ENCODE data around the gene HDAC5. TPM values are rescaled to one million over a fixed set of nuclear protein-coding genes. Genes with fewer than 3 reads are reported as not detected.

HDAC5 gene
- total and polyA plus RNA-seq, 2 donors (not counting 1 experiment from before 2014, with no cell fraction given), result 31.3 to 125 TPM

- peaks cover 3% of the 10 kb centered on the region for H3K4me1 ChIP-seq (ENCODE audit: control insufficient read depth, extremely low read depth, insufficient read depth, low read length)
- H3K4me3 ChIP-seq (replicated peaks in 1 of 4; ENCODE audit: control extremely low read depth in 1 of 4, insufficient read depth in 1 of 4, low read depth in 3 of 4, low read length in 4 of 4), result no peak overlapping the region
- no peaks in the 10 kb centered on the region for H4K20me1 ChIP-seq (ENCODE audit: control insufficient read depth, extremely low read depth, insufficient read depth, low read length)
- peaks cover 3% of the 10 kb centered on the region for H3K36me3 ChIP-seq (ENCODE audit: control insufficient read depth, insufficient read depth, low read length)
- no peak for DNase-seq (ENCODE audit: low read depth in 2 of 2)
- H3K4me2 ChIP-seq (ENCODE audit: extremely low read depth, insufficient read depth, low read length), result no peak overlapping the region
- H3K27ac ChIP-seq (ENCODE audit: insufficient read depth, low read length), result no peak overlapping the region
- H2AFZ ChIP-seq (ENCODE audit: low read length), result no peak overlapping the region
- TF ChIP-seq CTCF (conservative IDR thresholded peaks at IDR 0.05 in 1 of 2, IDR thresholded peaks at IDR 0.05 in 1 of 2; ENCODE audit: low read depth in 1 of 2, low read length in 2 of 2) (no peak), EZH2 (IDR thresholded peaks at IDR 0.05; ENCODE audit: low read length, missing control alignments) (no peak)
- H3K9ac ChIP-seq (ENCODE audit: insufficient read depth, low read length), result no peak overlapping the region
- H3K79me2 ChIP-seq (ENCODE audit: control insufficient read depth, insufficient read depth, low read length), result peaks cover 3% of the 10 kb centered on the region
- H3K9me3 ChIP-seq (ENCODE audit: control insufficient read depth, insufficient read depth, low read depth, low read length), result no peaks in the 10 kb centered on the region
- H3K27me3 ChIP-seq (ENCODE audit: control insufficient read depth, insufficient read depth, low read length), result no peaks in the 10 kb centered on the region
These were observed 3.6 kb downstream of the HDAC5 start for GRCh38 chr17:44119798-44120197.

DNA sequence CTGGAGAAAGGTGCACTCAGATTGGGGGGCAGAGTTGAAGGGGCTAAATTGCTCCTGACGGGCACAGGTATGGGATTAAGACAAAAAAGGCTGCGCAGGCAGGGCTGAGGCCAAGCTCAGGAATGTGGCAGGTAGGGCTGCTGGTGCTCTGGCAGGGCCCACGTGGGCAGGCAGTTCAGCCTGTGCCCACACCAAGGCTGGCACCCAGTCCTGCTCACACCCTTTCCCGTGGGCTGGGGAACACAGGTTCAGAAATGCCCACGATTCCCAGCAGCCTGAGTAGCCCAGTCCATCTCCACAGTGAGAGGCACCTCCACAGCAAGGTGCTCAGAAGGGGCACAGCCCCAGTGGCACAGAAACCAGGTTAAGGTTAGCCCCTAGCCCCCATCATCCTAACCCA, 4.4 kb downstream of the HDAC5 start:
- no peak overlapping the region for H3K27ac ChIP-seq (ENCODE audit: insufficient read depth, low read length)
- H2AFZ ChIP-seq (ENCODE audit: low read length), result no peak overlapping the region
- no peaks in the 10 kb centered on the region for H4K20me1 ChIP-seq (ENCODE audit: control insufficient read depth, extremely low read depth, insufficient read depth, low read length)
- no peaks in the 10 kb centered on the region for H3K27me3 ChIP-seq (ENCODE audit: control insufficient read depth, insufficient read depth, low read length)
- H3K9ac ChIP-seq (ENCODE audit: insufficient read depth, low read length), result no peak overlapping the region
- H3K36me3 ChIP-seq (ENCODE audit: control insufficient read depth, insufficient read depth, low read length), result peaks cover 3% of the 10 kb centered on the region
- no peak for TF ChIP-seq EZH2 (IDR thresholded peaks at IDR 0.05; ENCODE audit: low read length, missing control alignments)
- TF ChIP-seq CTCF (conservative IDR thresholded peaks at IDR 0.05 in 1 of 2, IDR thresholded peaks at IDR 0.05 in 1 of 2; ENCODE audit: low read depth in 1 of 2, low read length in 2 of 2), result no peak
- H3K9me3 ChIP-seq (ENCODE audit: control insufficient read depth, insufficient read depth, low read depth, low read length), result no peaks in the 10 kb centered on the region
- peaks cover 3% of the 10 kb centered on the region for H3K4me1 ChIP-seq (ENCODE audit: control insufficient read depth, extremely low read depth, insufficient read depth, low read length)
- no peak for DNase-seq (ENCODE audit: low read depth in 2 of 2)
- H3K79me2 ChIP-seq (ENCODE audit: control insufficient read depth, insufficient read depth, low read length), result peaks cover 3% of the 10 kb centered on the region
- H3K4me3 ChIP-seq (replicated peaks in 1 of 4; ENCODE audit: control extremely low read depth in 1 of 4, insufficient read depth in 1 of 4, low read depth in 3 of 4, low read length in 4 of 4), result no peak overlapping the region
- no peak overlapping the region for H3K4me2 ChIP-seq (ENCODE audit: extremely low read depth, insufficient read depth, low read length)

- DNase-seq (ENCODE audit: low read depth in 2 of 2), result no peak
- no peaks in the 10 kb centered on the region for H3K27me3 ChIP-seq (ENCODE audit: control insufficient read depth, insufficient read depth, low read length)
- TF ChIP-seq EZH2 (IDR thresholded peaks at IDR 0.05; ENCODE audit: low read length, missing control alignments) (no peak), CTCF (conservative IDR thresholded peaks at IDR 0.05 in 1 of 2, IDR thresholded peaks at IDR 0.05 in 1 of 2; ENCODE audit: low read depth in 1 of 2, low read length in 2 of 2) (no peak)
- no peak overlapping the region for H2AFZ ChIP-seq (ENCODE audit: low read length)
- no peak overlapping the region for H3K4me3 ChIP-seq (replicated peaks in 1 of 4; ENCODE audit: control extremely low read depth in 1 of 4, insufficient read depth in 1 of 4, low read depth in 3 of 4, low read length in 4 of 4)
- peaks cover 3% of the 10 kb centered on the region for H3K79me2 ChIP-seq (ENCODE audit: control insufficient read depth, insufficient read depth, low read length)
- peaks cover 3% of the 10 kb centered on the region for H3K4me1 ChIP-seq (ENCODE audit: control insufficient read depth, extremely low read depth, insufficient read depth, low read length)
- H3K9me3 ChIP-seq (ENCODE audit: control insufficient read depth, insufficient read depth, low read depth, low read length), result no peaks in the 10 kb centered on the region
- H3K27ac ChIP-seq (ENCODE audit: insufficient read depth, low read length), result no peak overlapping the region
- H3K9ac ChIP-seq (ENCODE audit: insufficient read depth, low read length), result no peak overlapping the region
- H3K4me2 ChIP-seq (ENCODE audit: extremely low read depth, insufficient read depth, low read length), result no peak overlapping the region
- peaks cover 7% of the 10 kb centered on the region for H3K36me3 ChIP-seq (ENCODE audit: control insufficient read depth, insufficient read depth, low read length)
- no peaks in the 10 kb centered on the region for H4K20me1 ChIP-seq (ENCODE audit: control insufficient read depth, extremely low read depth, insufficient read depth, low read length)
These were observed 4.9 kb downstream of the HDAC5 start for GRCh38 chr17:44118427-44119050.
